ENCODE data around the gene ELSPBP1.
"Not testable (repeated sequence)": the region's sequence is repeated elsewhere in the genome, so short reads cannot be mapped to it uniquely, and the experiment has no call there.

The ELSPBP1 gene

GRCh38 chr19:48043675-48044258 is 49.3 kb downstream of the ELSPBP1 start, which contains the start of gene CABP5:
TSS of gene CABP5 (minus strand) at chr19:48044079. CDS start at chr19:48043922, 157 bp downstream.
- no peak for DNase-seq (ENCODE audit: low read depth)

- DNase-seq (ENCODE audit: low read depth): no peak
These were observed 50.1 kb downstream of the ELSPBP1 start for GRCh38 chr19:48044561-48044960.

- no peak for DNase-seq (ENCODE audit: low read depth)
These were observed 57.1 kb downstream of the ELSPBP1 start for GRCh38 chr19:48051335-48052033.

GRCh38 chr19:48053076-48053475 is 58.6 kb downstream of the ELSPBP1 start:
- DNase-seq (ENCODE audit: low read depth): no peak

GRCh38 chr19:48053856-48054255 is 59.4 kb downstream of the ELSPBP1 start:
- no peak for DNase-seq (ENCODE audit: low read depth)

GRCh38 chr19:48059331-48059730 is 64.9 kb downstream of the ELSPBP1 start:
- DNase-seq (ENCODE audit: low read depth): no peak

- no peak for DNase-seq (ENCODE audit: low read depth)
These were observed 65.9 kb downstream of the ELSPBP1 start for GRCh38 chr19:48060381-48060780.

GRCh38 chr19:48061401-48062344 is 67.2 kb downstream of the ELSPBP1 start:
- no peak for DNase-seq (ENCODE audit: low read depth)

GRCh38 chr19:48064509-48064908 is 70.1 kb downstream of the ELSPBP1 start:
- DNase-seq (ENCODE audit: low read depth): no peak

- DNase-seq (ENCODE audit: low read depth): no peak
These were observed 75.0 kb downstream of the ELSPBP1 start for GRCh38 chr19:48069435-48069834.

GRCh38 chr19:48070177-48070769 is 75.8 kb downstream of the ELSPBP1 start:
- not testable (repeated sequence) for DNase-seq (ENCODE audit: low read depth)

Measured in GM04504 (cell line).